Ovary (tissue), 9 donors: ENCODE measurements around the gene ARRDC4. TPM values are rescaled to one million over a fixed set of nuclear protein-coding genes. Genes with fewer than 3 reads are reported as not detected.

Experiments
- DNase-seq, 5 donors: peaks; one replicate each; pipeline ENCODE4 v3.0.0-alpha.2; 2019 to 2020
- H3K27ac ChIP-seq, 2 donors: fragments of 200-600 bp; one replicate each; pipeline versions ENCODE4 v1.5.1 to v1.8.0; 2019 to 2022
- H3K27me3 ChIP-seq: fragments of 200-600 bp; one replicate; pipeline ENCODE4 v1.8.0; 2022
- H3K36me3 ChIP-seq: fragments of 200-600 bp; sonication (generic); one replicate; pipeline ENCODE4 v1.5.1; 2019
- H3K4me1 ChIP-seq: one replicate; pipeline ENCODE4 v1.8.1; 2013; ENCODE audit warnings: mild to moderate bottlenecking, moderate library complexity; ENCODE audit not compliant: insufficient read depth
- H3K4me3 ChIP-seq: fragments of 200-600 bp; sonication (generic); one replicate; pipeline ENCODE4 v1.5.1; 2017
- H3K9me3 ChIP-seq, 2 donors: fragments of 200-600 bp in 1 of 2; sonication (generic) in 1 of 2; one replicate each; pipeline versions ENCODE4 v1.5.1 to v1.8.1; 2013 to 2019; ENCODE audit warnings: mild to moderate bottlenecking in 1 of 2, moderate library complexity in 1 of 2
- CTCF ChIP-seq, 3 donors: fragments of 450-650 bp in 2 of 3; fragments of 200-600 bp in 1 of 3; IDR thresholded peaks; one replicate each; pipeline versions ENCODE4 v1.5.1 to v1.8.0; 2016 to 2022; ENCODE audit warnings: antibody characterized with exemption in 3 of 3, mild to moderate bottlenecking in 1 of 3
- EP300 ChIP-seq: sonication (generic); formaldehyde crosslinking; IDR thresholded peaks from one replicate; pipeline ENCODE4 v1.6.1; 2017; ENCODE audit warnings: antibody characterized with exemption
- POLR2A ChIP-seq: fragments of 450-650 bp; IDR thresholded peaks from one replicate; pipeline ENCODE4 v1.6.1; 2017; ENCODE audit warnings: antibody characterized with exemption, mild to moderate bottlenecking, moderate library complexity
- WGBS, 3 donors: extraction: QIAGEN DNeasy Blood & Tissue Kit in 1 of 3; methylation state at CpG; one replicate each; pipeline versions ENCODE4 v1.1.5 to v1.1.7; 2013 to 2017; 5-methylcytosine and 5-hydroxymethylcytosine counted together
- intact Hi-C, 4 donors: fragments of 100-400 bp; cut with DNase I; formaldehyde crosslinking; loops; one replicate each; pipeline versions ENCODE4 v1.11.0 to v1.15.1; 2022 to 2023
- polyA plus RNA-seq, 2 donors: library from polyadenylated mRNA; stranded (reverse); fragments of 200-250 nt in 1 of 2; fragments of 350-450 nt in 1 of 2; fragmentation: Illumina TruSeq in 1 of 2; extraction: RNeasy Lipid Tissue Mini Kit (QIAGEN cat#74804) in 1 of 2; gene quantifications; one replicate each; pipeline ENCODE4 v1.2.3, GENCODE V29; 2013 to 2014
- total RNA-seq, 7 donors: library from RNA; depleted of rRNA in 2 of 7; stranded (reverse); fragments of >200 nt in 2 of 7; fragmentation: NEBNext Ultra II Directional in 3 of 7; extraction: Animal tissue kit (Norgen Biotek cat#: 25700) in 3 of 7; gene quantifications; one replicate each; pipeline versions ENCODE4 v1.1.0 to v1.2.4, GENCODE V29; 2016 to 2023
- donor health status: DM: no; HTN: no; CAD: no; lungs with moderate emphysema.
- donor health status: DM: no; HTN: no; CAD: no.
- donor health status: Bipolar disorder and iron deficiency.
- donor health status: DM: yes; HTN: yes; CAD: no.
- donor health status: DM: no; HTN: no; CAD: no.
- donor health status: DM: yes; HTN: yes; CAD: no.

ARRDC4 gene
- total and polyA plus RNA-seq, 9 donors: 5.8 to 35.2 (median 18.6) TPM

GRCh38 chr15:98003518-98003917, 43.0 kb downstream of the ARRDC4 start:
- TF ChIP-seq EP300 (no peak), CTCF (IDR thresholded peaks at IDR 0.05) (no peak)
- intact Hi-C loops: no loop called here
- Histone ChIP-seq H3K27ac (no peak overlapping the region), H3K36me3 (no peaks in the 10 kb centered on the region), H3K27me3 (no peaks in the 10 kb centered on the region), H3K9me3 (no peaks in the 10 kb centered on the region), H3K4me1 (no peaks in the 10 kb centered on the region), H3K4me3 (no peak overlapping the region)
- no peak for DNase-seq
- 81 to 82% (median 81%) methylated on average over 5 of the region's 5 CpGs for WGBS, 3 donors

- intact Hi-C loops: no loop called here
- Histone ChIP-seq H3K4me3 (no peak overlapping the region), H3K36me3 (no peaks in the 10 kb centered on the region), H3K9me3 (no peaks in the 10 kb centered on the region), H3K27ac (no peak overlapping the region), H3K27me3 (no peaks in the 10 kb centered on the region), H3K4me1 (no peaks in the 10 kb centered on the region)
- no peak for DNase-seq
- TF ChIP-seq EP300: no peak
- no peak for TF ChIP-seq CTCF (IDR thresholded peaks at IDR 0.05)
- no peak for TF ChIP-seq POLR2A
- 42 to 47% (median 46%) methylated on average over 3 of the region's 3 CpGs for WGBS, 3 donors
Observed at GRCh38 chr15:98003996-98004395, 43.5 kb downstream of the ARRDC4 start.

- Histone ChIP-seq H3K9me3 (no peaks in the 10 kb centered on the region), H3K27ac (no peak overlapping the region), H3K4me1 (no peaks in the 10 kb centered on the region), H3K36me3 (no peaks in the 10 kb centered on the region), H3K4me3 (no peak overlapping the region), H3K27me3 (no peaks in the 10 kb centered on the region)
- TF ChIP-seq EP300: no peak
- TF ChIP-seq POLR2A: no peak
- TF ChIP-seq CTCF (IDR thresholded peaks at IDR 0.05): no peak
- WGBS, 3 donors: 71 to 74% (median 74%) methylated on average over 9 of the region's 9 CpGs
- no peak for DNase-seq
- intact Hi-C loops: no loop called here
Observed at GRCh38 chr15:98005659-98006058, 45.2 kb downstream of the ARRDC4 start.

GRCh38 chr15:98009169-98009568, 48.7 kb downstream of the ARRDC4 start:
- Histone ChIP-seq H3K27me3 (no peaks in the 10 kb centered on the region), H3K4me1 (no peaks in the 10 kb centered on the region), H3K27ac (no peak overlapping the region), H3K4me3 (no peak overlapping the region), H3K36me3 (no peaks in the 10 kb centered on the region), H3K9me3 (no peaks in the 10 kb centered on the region)
- WGBS, 3 donors: 74 to 84% (median 80%) methylated on average over 4 of the region's 4 CpGs
- no peak for DNase-seq
- intact Hi-C loops: no loop called here
- TF ChIP-seq POLR2A (no peak), EP300 (no peak), CTCF (IDR thresholded peaks at IDR 0.05) (no peak)

- H3K4me3 ChIP-seq: no peak overlapping the region
- no peaks in the 10 kb centered on the region for H3K36me3 ChIP-seq
- DNase-seq: no peak
- TF ChIP-seq CTCF (IDR thresholded peaks at IDR 0.05): no peak
- TF ChIP-seq POLR2A: no peak
- no peak for TF ChIP-seq EP300
- H3K27ac ChIP-seq: no peak overlapping the region
- WGBS, 3 donors: 66 to 74% (median 73%) methylated on average over 6 of the region's 6 CpGs
- H3K9me3 ChIP-seq: no peaks in the 10 kb centered on the region
- H3K27me3 ChIP-seq: no peaks in the 10 kb centered on the region
- H3K4me1 ChIP-seq: no peaks in the 10 kb centered on the region
- intact Hi-C loops: no loop called here
Observed at GRCh38 chr15:98009971-98010370, 49.5 kb downstream of the ARRDC4 start.
